Osteoblast (primary cell): ENCODE measurements around the gene AAMP. TPM values are rescaled to one million over a fixed set of nuclear protein-coding genes. Genes with fewer than 3 reads are reported as not detected.
A peak's percentile ranks its signal among the peaks of the same experiment; 100 is the strongest.
"Not testable (repeated sequence)": the region's sequence is repeated elsewhere in the genome, so short reads cannot be mapped to it uniquely, and the experiment has no call there.

Source experiments
- DNase-seq: peaks from one replicate; pipeline ENCODE4 v3.0.0; 2011; ENCODE audit warnings: low spot score, mixed read lengths; ENCODE audit not compliant: insufficient read length; ENCODE audit errors: missing footprints
- H2AFZ ChIP-seq: 2 replicates; pipeline ENCODE4 v1.6.0; 2011; ENCODE audit warnings: mild to moderate bottlenecking, low read length
- H3K27ac ChIP-seq: 2 replicates; pipeline ENCODE4 v1.5.1; 2011; ENCODE audit warnings: mild to moderate bottlenecking, low read depth, low read length, moderate library complexity
- H3K27me3 ChIP-seq: 2 replicates; pipeline ENCODE4 v1.6.0; 2012; ENCODE audit warnings: mild to moderate bottlenecking, control low read depth, inconsistent platforms, low read length, moderate library complexity; ENCODE audit not compliant: insufficient read depth
- H3K36me3 ChIP-seq: 2 replicates; pipeline ENCODE4 v1.5.1; 2011; ENCODE audit warnings: mild to moderate bottlenecking, low read length, control low read depth, moderate library complexity; ENCODE audit not compliant: insufficient read depth
- H3K4me1 ChIP-seq: 2 replicates; pipeline ENCODE4 v1.5.1; 2011; ENCODE audit warnings: mild to moderate bottlenecking, low read length, control low read depth, moderate library complexity; ENCODE audit not compliant: insufficient read depth
- H3K4me2 ChIP-seq: 2 replicates; pipeline ENCODE4 v1.6.0; 2011; ENCODE audit warnings: mild to moderate bottlenecking, low read length; ENCODE audit not compliant: insufficient read depth
- H3K4me3 ChIP-seq: fragments of 200-600 bp; sonication (generic); 3 replicates; pipeline ENCODE4 v1.5.1; 2012; ENCODE audit warnings: mild to moderate bottlenecking, low read length, inconsistent platforms; ENCODE audit not compliant: insufficient read depth
- H3K79me2 ChIP-seq: 2 replicates; pipeline ENCODE4 v1.6.0; 2012; ENCODE audit warnings: mild to moderate bottlenecking, low read length, control low read depth, inconsistent platforms; ENCODE audit not compliant: insufficient read depth
- H3K9me3 ChIP-seq: 2 replicates; pipeline ENCODE4 v1.5.1; 2011; ENCODE audit warnings: low read depth, low read length, control low read depth
- H4K20me1 ChIP-seq: 2 replicates; pipeline ENCODE4 v1.6.0; 2012; ENCODE audit warnings: mild to moderate bottlenecking, low read length, control low read depth; ENCODE audit not compliant: insufficient read depth
- total RNA-seq: library from RNA; depleted of rRNA; stranded (reverse); fragments of >200 nt; gene quantifications from 2 replicates; pipeline ENCODE4 v1.2.3, GENCODE V29; 2012
- TF ChIP-seq, protein P1 (sequence below): IDR thresholded peaks from 2 replicates; pipeline ENCODE4 v1.5.1; 2011; ENCODE audit warnings: mild to moderate bottlenecking, low read depth, low read length, moderate library complexity; ENCODE audit errors: extremely low read depth

The AAMP gene
- total RNA-seq, 1 donor, result 97.0 TPM

DNA sequence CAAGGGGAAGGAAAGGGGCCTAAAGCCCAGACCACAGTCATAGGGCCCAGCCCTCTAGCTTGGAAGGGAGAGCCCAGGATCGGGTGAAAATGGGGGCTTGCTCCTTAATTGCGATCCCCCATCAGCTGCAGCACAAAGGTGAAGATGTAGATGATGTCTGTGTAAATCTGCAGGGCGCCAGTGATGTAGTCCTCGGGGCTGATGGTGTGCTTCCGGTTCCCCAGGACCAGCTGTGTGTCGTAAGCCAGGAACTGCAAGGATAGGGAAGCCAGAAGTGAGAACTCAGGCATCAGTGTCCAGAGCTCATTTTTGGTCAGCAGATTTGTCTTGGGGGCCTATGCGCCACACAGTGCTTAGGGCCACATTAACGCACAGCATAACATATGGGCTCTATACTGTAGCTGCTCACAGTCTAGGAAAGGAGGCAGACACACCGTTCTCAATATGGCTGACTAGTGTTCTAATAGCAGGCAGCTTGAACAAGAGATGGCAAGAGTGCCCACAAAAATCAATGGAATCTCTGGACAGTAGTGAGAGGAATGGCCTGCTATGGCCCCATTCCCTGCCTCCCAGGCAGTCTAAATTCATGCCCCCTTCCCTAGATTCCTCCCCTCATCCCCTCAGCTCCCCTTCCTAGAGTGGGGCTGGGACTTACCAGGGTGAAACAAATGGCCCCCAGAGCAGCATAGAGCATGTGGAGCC is 5.6 kb upstream of the AAMP start:
- H2AFZ ChIP-seq, result no peak overlapping the region
- peaks cover 19% of the 10 kb centered on the region for H4K20me1 ChIP-seq
- TF ChIP-seq, protein P1, sequence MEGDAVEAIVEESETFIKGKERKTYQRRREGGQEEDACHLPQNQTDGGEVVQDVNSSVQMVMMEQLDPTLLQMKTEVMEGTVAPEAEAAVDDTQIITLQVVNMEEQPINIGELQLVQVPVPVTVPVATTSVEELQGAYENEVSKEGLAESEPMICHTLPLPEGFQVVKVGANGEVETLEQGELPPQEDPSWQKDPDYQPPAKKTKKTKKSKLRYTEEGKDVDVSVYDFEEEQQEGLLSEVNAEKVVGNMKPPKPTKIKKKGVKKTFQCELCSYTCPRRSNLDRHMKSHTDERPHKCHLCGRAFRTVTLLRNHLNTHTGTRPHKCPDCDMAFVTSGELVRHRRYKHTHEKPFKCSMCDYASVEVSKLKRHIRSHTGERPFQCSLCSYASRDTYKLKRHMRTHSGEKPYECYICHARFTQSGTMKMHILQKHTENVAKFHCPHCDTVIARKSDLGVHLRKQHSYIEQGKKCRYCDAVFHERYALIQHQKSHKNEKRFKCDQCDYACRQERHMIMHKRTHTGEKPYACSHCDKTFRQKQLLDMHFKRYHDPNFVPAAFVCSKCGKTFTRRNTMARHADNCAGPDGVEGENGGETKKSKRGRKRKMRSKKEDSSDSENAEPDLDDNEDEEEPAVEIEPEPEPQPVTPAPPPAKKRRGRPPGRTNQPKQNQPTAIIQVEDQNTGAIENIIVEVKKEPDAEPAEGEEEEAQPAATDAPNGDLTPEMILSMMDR, result no peak
- DNase-seq, result no peak
- no peaks in the 10 kb centered on the region for H3K9me3 ChIP-seq
- H3K4me3 ChIP-seq, result no peak overlapping the region
- H3K27ac ChIP-seq, result no peak overlapping the region
- H3K36me3 ChIP-seq, result peaks cover 74% of the 10 kb centered on the region
- H3K27me3 ChIP-seq, result no peaks in the 10 kb centered on the region
- peaks cover 81% of the 10 kb centered on the region for H3K79me2 ChIP-seq
- no peak overlapping the region for H3K4me2 ChIP-seq
- H3K4me1 ChIP-seq, result peaks cover 23% of the 10 kb centered on the region

DNA sequence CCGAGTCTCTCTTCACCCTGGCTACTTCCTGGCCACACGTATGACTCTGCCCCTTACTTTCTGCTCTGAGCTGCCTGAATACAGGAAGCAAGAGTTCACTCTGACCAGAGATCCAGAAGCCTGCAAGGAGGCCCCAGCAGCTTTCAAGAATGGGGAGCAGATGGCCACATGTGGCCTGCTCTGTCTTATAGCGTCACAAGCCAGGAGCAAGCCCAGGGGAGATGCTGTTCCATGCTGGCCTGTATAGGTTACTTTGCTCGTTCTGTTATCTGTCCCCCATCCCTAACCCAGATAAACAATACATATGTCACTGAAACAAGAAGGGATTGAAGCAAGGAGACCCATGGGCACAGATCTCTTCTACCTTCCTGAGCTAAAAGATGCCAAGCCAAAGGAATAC is 4.6 kb upstream of the AAMP start:
- Histone ChIP-seq H3K4me2 (no peak overlapping the region), H3K36me3 (peaks cover 65% of the 10 kb centered on the region), H2AFZ (no peak overlapping the region), H3K27me3 (no peaks in the 10 kb centered on the region), H3K4me3 (no peak overlapping the region), H4K20me1 (peaks cover 21% of the 10 kb centered on the region), H3K79me2 (peaks cover 76% of the 10 kb centered on the region), H3K4me1 (peaks cover 23% of the 10 kb centered on the region), H3K9me3 (no peaks in the 10 kb centered on the region), H3K27ac (no peak overlapping the region)
- TF ChIP-seq, protein P1, result no peak
- DNase-seq, result peak; percentile 64

DNA sequence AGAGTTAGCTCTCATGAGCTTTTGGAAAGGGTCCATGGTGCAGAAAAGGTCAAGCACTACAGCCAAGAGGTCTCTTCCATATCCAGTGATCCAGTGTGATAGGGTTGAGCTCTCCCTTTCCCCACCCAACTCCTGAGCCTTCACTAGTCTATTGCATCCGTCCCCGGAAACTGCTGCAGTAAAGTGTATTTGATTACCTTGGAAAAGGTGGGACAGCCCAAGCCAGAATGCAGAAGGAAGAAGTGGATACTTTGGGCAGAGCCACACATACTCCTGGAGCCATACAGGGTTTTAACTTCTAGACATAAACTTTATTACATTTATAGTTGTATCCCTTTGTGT is 3.9 kb upstream of the AAMP start:
- no peak overlapping the region for H3K27ac ChIP-seq
- peaks cover 24% of the 10 kb centered on the region for H4K20me1 ChIP-seq
- no peak overlapping the region for H3K4me3 ChIP-seq
- peaks cover 76% of the 10 kb centered on the region for H3K79me2 ChIP-seq
- no peaks in the 10 kb centered on the region for H3K27me3 ChIP-seq
- peaks cover 58% of the 10 kb centered on the region for H3K36me3 ChIP-seq
- DNase-seq, result peak; percentile 46
- TF ChIP-seq, protein P1, result no peak
- no peak overlapping the region for H2AFZ ChIP-seq
- peaks cover 29% of the 10 kb centered on the region for H3K4me1 ChIP-seq
- no peaks in the 10 kb centered on the region for H3K9me3 ChIP-seq
- no peak overlapping the region for H3K4me2 ChIP-seq

DNA sequence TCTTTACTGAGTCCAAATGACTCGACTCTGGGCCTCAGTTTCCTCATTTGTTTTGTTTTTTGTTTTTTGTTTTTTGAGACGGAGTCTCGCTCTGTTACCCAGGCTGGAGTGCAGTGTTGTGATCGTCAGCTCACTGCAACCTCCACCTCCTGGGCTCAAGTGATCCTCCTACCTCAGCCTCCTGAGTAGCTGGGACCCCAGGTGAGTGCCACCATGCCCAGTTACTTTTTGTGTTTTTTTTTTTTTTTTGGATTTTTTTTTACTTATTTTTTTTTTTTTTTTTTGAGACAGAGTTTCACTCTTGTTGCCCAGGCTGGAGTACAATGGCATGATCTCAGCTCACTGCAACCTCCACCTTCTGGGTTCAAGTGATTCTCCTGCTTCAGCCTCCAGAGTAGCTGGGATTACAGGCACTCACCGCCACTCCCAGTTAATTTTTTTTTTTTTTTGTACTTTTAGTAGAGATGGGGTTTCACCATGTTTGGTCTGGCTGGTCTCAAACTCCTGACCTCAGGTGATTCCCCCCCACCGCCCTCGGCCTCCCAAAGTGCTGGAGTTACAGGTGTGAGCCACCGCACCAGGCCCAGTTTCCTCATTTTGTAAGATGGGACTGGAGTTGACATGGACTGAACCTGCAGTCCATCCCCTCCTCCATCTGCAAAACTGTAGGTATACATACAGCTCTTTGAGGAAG is 3.4 kb upstream of the AAMP start:
- Histone ChIP-seq H3K36me3 (peaks cover 53% of the 10 kb centered on the region), H3K79me2 (peaks cover 72% of the 10 kb centered on the region), H4K20me1 (peaks cover 24% of the 10 kb centered on the region), H3K27ac (peak overlapping the region; percentile 20), H3K4me1 (peaks cover 30% of the 10 kb centered on the region)
- H3K4me3 ChIP-seq, H3K27me3 ChIP-seq, H2AFZ ChIP-seq, DNase-seq, H3K9me3 ChIP-seq, H3K4me2 ChIP-seq: not testable (repeated sequence)
